Retinal pigment epithelial cell (primary cell): ENCODE data around the gene MCUB.

Experiments
- DNase-seq: peaks from one replicate; pipeline ENCODE4 v3.0.0-alpha.2; 2010; ENCODE audit warnings: low read depth
- H3K4me3 ChIP-seq: 2 replicates; pipeline ENCODE4 v1.5.1; 2011; ENCODE audit warnings: mild to moderate bottlenecking, low read length, control low read depth, moderate library complexity
- CTCF ChIP-seq: conservative IDR thresholded peaks from 2 replicates; pipeline ENCODE4 v1.5.1; 2011; ENCODE audit warnings: low read depth, low read length, control low read depth, inconsistent platforms

The MCUB gene

DNA sequence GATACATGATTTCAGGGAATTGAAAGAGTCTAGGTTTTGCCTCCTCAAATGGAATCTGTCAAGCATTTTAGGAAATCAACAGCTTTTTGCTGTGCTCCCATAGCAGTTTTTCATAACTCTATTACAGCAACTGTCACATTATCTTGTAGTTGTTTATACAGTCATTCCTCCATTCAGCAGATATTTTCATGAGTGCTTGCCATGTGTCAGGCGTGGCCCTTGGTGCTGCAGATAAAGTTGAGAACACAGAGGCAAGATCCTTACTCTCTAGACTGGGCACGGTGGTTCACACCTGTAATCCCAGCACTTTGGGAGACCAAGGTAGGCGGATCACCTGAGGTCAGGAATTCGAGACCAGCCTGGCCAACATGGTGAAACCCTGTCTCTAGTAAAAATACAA lies 67.3 kb downstream of the MCUB start:
- no peak overlapping the region for H3K4me3 ChIP-seq
- TF ChIP-seq CTCF, result no peak
- DNase-seq, result no peak

- TF ChIP-seq CTCF, result no peak
- DNase-seq, result no peak
- H3K4me3 ChIP-seq, result no peak overlapping the region
Observed at GRCh38 chr4:109629775-109630174, 69.7 kb downstream of the MCUB start.

GRCh38 chr4:109631532-109632108 lies 71.6 kb downstream of the MCUB start:
- no peak for TF ChIP-seq CTCF
- H3K4me3 ChIP-seq, result no peak overlapping the region
- no peak for DNase-seq

DNA sequence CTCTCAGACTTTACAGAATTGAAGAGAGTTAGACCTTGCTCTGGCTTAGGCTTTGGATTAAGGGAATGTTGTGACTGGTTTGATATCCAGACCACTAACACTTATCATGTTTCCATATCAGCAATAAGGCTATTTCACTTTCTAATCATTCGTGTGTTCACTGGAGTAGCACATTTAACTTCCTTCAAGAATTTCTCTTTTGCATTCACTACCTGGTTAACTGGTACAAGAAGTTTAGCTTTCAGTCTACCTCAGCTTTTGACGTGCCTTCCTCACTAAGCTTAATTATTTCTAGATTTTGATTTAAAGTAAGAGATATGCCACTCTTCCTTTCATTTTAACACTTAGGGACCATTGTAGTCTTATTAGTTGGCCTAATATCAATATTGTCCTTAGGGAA lies 80.6 kb downstream of the MCUB start:
- H3K4me3 ChIP-seq, result no peak overlapping the region
- TF ChIP-seq CTCF, result no peak
- DNase-seq, result no peak

DNA sequence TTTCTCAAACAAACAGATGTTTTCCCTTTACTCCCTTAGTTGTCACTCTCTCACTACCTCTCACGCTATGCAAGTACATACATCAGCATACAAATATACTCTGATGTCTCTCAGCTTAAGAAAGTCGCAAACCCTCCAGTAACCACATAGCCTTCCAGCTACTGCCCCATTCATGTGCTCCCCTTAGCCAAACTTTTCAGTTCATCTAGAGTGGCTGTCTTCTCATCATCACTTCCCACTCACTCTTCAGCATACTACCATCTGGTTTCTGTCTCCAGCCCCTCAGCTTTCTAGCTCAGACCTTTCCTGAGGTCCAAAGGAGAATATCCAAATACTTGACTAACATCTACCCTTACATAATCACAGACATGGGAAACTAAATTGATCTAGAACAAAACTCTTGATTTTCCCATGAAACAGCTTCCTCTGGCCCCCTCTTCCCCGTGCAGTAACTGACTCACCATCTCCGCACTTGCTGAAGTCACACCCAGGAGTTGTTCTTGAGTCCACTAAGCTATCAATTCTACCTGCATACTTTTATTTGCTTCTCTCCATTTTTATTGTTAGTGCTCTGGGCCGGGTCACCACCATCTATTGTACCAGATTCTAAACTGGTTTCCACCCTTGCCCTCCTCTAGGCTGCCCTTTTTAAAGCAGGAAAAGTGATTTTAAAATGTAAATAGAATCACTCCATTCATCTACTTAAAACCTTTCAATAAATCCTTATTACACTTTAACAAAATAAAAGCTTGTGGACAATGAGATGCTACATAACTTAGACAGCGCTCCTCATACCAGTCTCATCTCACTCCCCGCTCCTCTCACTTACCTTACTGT lies 86.0 kb downstream of the MCUB start:
- TF ChIP-seq CTCF, result no peak
- DNase-seq, result no peak
- H3K4me3 ChIP-seq, result no peak overlapping the region

GRCh38 chr4:109648266-109648996 lies 88.4 kb downstream of the MCUB start:
- no peak overlapping the region for H3K4me3 ChIP-seq
- no peak for TF ChIP-seq CTCF
- DNase-seq, result peak; percentile 28
